ENCODE results near the gene ZMYND8.

Gene ZMYND8

GRCh38 chr20:47343007-47343472 is 13.5 kb downstream of the ZMYND8 start:
- DNase-seq (ENCODE audit: extremely low spot score), result no peak
- TF ChIP-seq PKNOX1 (IDR thresholded peaks at IDR 0.05), result no peak
- no peak for TF ChIP-seq CTBP1 (IDR thresholded peaks at IDR 0.05; ENCODE audit: borderline replicate concordance)
- no peak for TF ChIP-seq L3MBTL2 (conservative IDR thresholded peaks at IDR 0.05)
- TF ChIP-seq FOXK2 (IDR thresholded peaks at IDR 0.05), result no peak
- TF ChIP-seq ELF4 (IDR thresholded peaks at IDR 0.05), result no peak
- no peak for TF ChIP-seq FOXA1 (IDR thresholded peaks at IDR 0.05)
- no peak for TF ChIP-seq ARNT (IDR thresholded peaks at IDR 0.05)
- TF ChIP-seq FOXM1 (IDR thresholded peaks at IDR 0.05; ENCODE audit: borderline replicate concordance), result no peak
- TF ChIP-seq SUZ12 (IDR thresholded peaks at IDR 0.05), result no peak
- TF ChIP-seq TARDBP (IDR thresholded peaks at IDR 0.05), result no peak
- TF ChIP-seq LEF1 (IDR thresholded peaks at IDR 0.05; ENCODE audit: borderline replicate concordance), result no peak
- TF ChIP-seq SP1 (IDR thresholded peaks at IDR 0.05), result no peak
- TF ChIP-seq BHLHE40 (IDR thresholded peaks at IDR 0.05; ENCODE audit: borderline replicate concordance), result no peak
- TF ChIP-seq HDGF (IDR thresholded peaks at IDR 0.05; ENCODE audit: borderline replicate concordance), result no peak
- no peak for TF ChIP-seq NFRKB (IDR thresholded peaks at IDR 0.05)
- TF ChIP-seq ZNF384 (IDR thresholded peaks at IDR 0.05), result no peak
- ChIA-PET POLR2A (interaction anchor here (1.2 to 1.9 kb wide), 3 partner anchors 10 to 16 kb away, joined by 7 read pairs; partner anchors contain the start of gene ZMYND8), CTCF (interaction anchor here (0.7 to 0.9 kb wide), 2 partner anchors 14 to 41 kb away, joined by 3 read pairs; no protein-coding TSS in a partner anchor)

GRCh38 chr20:47338131-47338628 is 18.3 kb downstream of the ZMYND8 start:
- CTCF ChIA-PET, result interaction anchor here (0.5 kb wide), 1 partner anchor 117 kb away, joined by 3 read pairs; no protein-coding TSS in a partner anchor
- TF ChIP-seq ZNF384 (IDR thresholded peaks at IDR 0.05) (no peak), FOXK2 (IDR thresholded peaks at IDR 0.05) (no peak), ELF4 (IDR thresholded peaks at IDR 0.05) (no peak), ARNT (IDR thresholded peaks at IDR 0.05) (no peak), FOXA1 (IDR thresholded peaks at IDR 0.05) (no peak), CTBP1 (IDR thresholded peaks at IDR 0.05; ENCODE audit: borderline replicate concordance) (no peak), L3MBTL2 (conservative IDR thresholded peaks at IDR 0.05) (no peak), HDGF (IDR thresholded peaks at IDR 0.05; ENCODE audit: borderline replicate concordance) (no peak), BHLHE40 (IDR thresholded peaks at IDR 0.05; ENCODE audit: borderline replicate concordance) (no peak), SUZ12 (IDR thresholded peaks at IDR 0.05) (no peak), PKNOX1 (IDR thresholded peaks at IDR 0.05) (no peak), TARDBP (IDR thresholded peaks at IDR 0.05) (no peak), FOXM1 (IDR thresholded peaks at IDR 0.05; ENCODE audit: borderline replicate concordance) (no peak), NFRKB (IDR thresholded peaks at IDR 0.05) (no peak), LEF1 (IDR thresholded peaks at IDR 0.05; ENCODE audit: borderline replicate concordance) (no peak), SP1 (IDR thresholded peaks at IDR 0.05) (no peak)
- POLR2A ChIA-PET, result interaction anchor here (2.4 kb wide), 1 partner anchor 19 kb away, joined by 14 read pairs; the partner anchor contains the start of gene ZMYND8
- no peak for DNase-seq (ENCODE audit: extremely low spot score)

- DNase-seq (ENCODE audit: extremely low spot score), result no peak
- TF ChIP-seq HDGF (IDR thresholded peaks at IDR 0.05; ENCODE audit: borderline replicate concordance), result no peak
- TF ChIP-seq TARDBP (IDR thresholded peaks at IDR 0.05), result no peak
- TF ChIP-seq SUZ12 (IDR thresholded peaks at IDR 0.05), result no peak
- no peak for TF ChIP-seq FOXA1 (IDR thresholded peaks at IDR 0.05)
- TF ChIP-seq SP1 (IDR thresholded peaks at IDR 0.05), result no peak
- no peak for TF ChIP-seq FOXK2 (IDR thresholded peaks at IDR 0.05)
- no peak for TF ChIP-seq CTBP1 (IDR thresholded peaks at IDR 0.05; ENCODE audit: borderline replicate concordance)
- no peak for TF ChIP-seq BHLHE40 (IDR thresholded peaks at IDR 0.05; ENCODE audit: borderline replicate concordance)
- no peak for TF ChIP-seq ARNT (IDR thresholded peaks at IDR 0.05)
- TF ChIP-seq ELF4 (IDR thresholded peaks at IDR 0.05), result no peak
- TF ChIP-seq ZNF384 (IDR thresholded peaks at IDR 0.05), result no peak
- TF ChIP-seq FOXM1 (IDR thresholded peaks at IDR 0.05; ENCODE audit: borderline replicate concordance), result no peak
- TF ChIP-seq LEF1 (IDR thresholded peaks at IDR 0.05; ENCODE audit: borderline replicate concordance), result no peak
- no peak for TF ChIP-seq PKNOX1 (IDR thresholded peaks at IDR 0.05)
- CTCF ChIA-PET, result no interaction called here
- POLR2A ChIA-PET, result no interaction called here
Measured at GRCh38 chr20:47337413-47337812, 19.1 kb downstream of the ZMYND8 start.

- POLR2A ChIA-PET, result no interaction called here
- TF ChIP-seq NFRKB (IDR thresholded peaks at IDR 0.05) (no peak), FOXK2 (IDR thresholded peaks at IDR 0.05) (no peak), ELF4 (IDR thresholded peaks at IDR 0.05) (no peak), L3MBTL2 (conservative IDR thresholded peaks at IDR 0.05) (no peak), HDGF (IDR thresholded peaks at IDR 0.05; ENCODE audit: borderline replicate concordance) (no peak), LEF1 (IDR thresholded peaks at IDR 0.05; ENCODE audit: borderline replicate concordance) (no peak), TARDBP (IDR thresholded peaks at IDR 0.05) (no peak), FOXA1 (IDR thresholded peaks at IDR 0.05) (no peak), CTBP1 (IDR thresholded peaks at IDR 0.05; ENCODE audit: borderline replicate concordance) (no peak), ARNT (IDR thresholded peaks at IDR 0.05) (no peak), ZNF384 (IDR thresholded peaks at IDR 0.05) (no peak), FOXM1 (IDR thresholded peaks at IDR 0.05; ENCODE audit: borderline replicate concordance) (no peak), SP1 (IDR thresholded peaks at IDR 0.05) (no peak), SUZ12 (IDR thresholded peaks at IDR 0.05) (no peak)
- DNase-seq (ENCODE audit: extremely low spot score), result no peak
Measured at GRCh38 chr20:47336129-47336754, 20.3 kb downstream of the ZMYND8 start.

More at GRCh38 chr20:47336129-47336754, 20.3 kb downstream of the ZMYND8 start:
- CTCF ChIA-PET, result no interaction called here
